Measurements from ENCODE around the gene CA5A.
A peak's percentile ranks its signal among the peaks of the same experiment; 100 is the strongest.
"Not testable (repeated sequence)": the region's sequence is repeated elsewhere in the genome, so short reads cannot be mapped to it uniquely, and the experiment has no call there.

The CA5A gene

DNA sequence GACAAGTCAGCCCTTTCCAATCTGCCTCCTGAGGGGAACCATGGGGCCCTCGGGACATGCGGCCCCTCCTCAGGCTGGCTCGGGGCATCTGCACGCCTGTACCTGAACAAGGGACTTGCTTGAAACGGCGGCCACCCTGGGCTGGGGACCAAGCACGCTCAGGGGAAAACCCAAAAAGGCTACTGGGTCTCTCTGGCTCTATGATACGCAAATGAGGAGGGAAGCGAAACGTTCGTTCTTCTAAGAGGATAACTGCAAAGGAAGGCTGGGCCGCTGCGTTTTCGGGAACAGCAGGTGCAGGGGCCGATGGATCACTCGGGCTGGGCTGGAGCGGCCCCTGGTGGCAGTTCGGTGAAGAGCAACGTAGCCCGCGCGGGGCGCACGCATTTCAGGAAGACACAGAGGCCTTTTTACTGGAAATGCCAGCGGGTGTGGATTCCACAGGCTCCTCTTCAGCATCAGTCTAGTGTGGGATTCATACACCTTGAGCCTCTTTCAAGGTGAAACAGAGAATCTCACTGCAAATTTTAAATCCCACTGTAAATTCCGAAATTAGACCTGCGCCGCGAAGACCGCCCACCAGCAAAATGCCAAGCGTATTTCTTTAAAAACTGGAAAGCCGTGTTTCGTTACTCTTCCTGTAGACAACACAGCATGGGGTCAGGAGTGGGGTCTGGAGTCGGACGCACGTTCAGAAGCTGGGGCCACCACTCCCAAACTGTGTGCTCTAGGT is 27.0 kb downstream of the CA5A start:
- DNase-seq = peak; percentile 65 to 84
- not testable (repeated sequence) for H2BK5ac ChIP-seq (ENCODE audit: low read depth, low read length, poor library complexity); H3K27me3 ChIP-seq (ENCODE audit: insufficient read depth, low read length); H3K14ac ChIP-seq (ENCODE audit: low read length); H3K79me1 ChIP-seq (ENCODE audit: low read length); H3K9me3 ChIP-seq (ENCODE audit: insufficient read depth, low read depth, low read length); H2BK120ac ChIP-seq (ENCODE audit: insufficient read depth, low read length, poor library complexity); H3K4me3 ChIP-seq (ENCODE audit: low read depth, low read length); H3K79me2 ChIP-seq (ENCODE audit: control insufficient read depth, insufficient read depth, low read length, poor library complexity); H4K8ac ChIP-seq (ENCODE audit: low read depth, low read length); H4K12ac ChIP-seq (ENCODE audit: low read depth, low read length); H3K18ac ChIP-seq (ENCODE audit: low read length); H3K4me1 ChIP-seq (ENCODE audit: control insufficient read depth in 1 of 2, insufficient read depth in 2 of 2, low read length in 2 of 2); H3K4me2 ChIP-seq (ENCODE audit: low read length); H3K9ac ChIP-seq (ENCODE audit: low read length); H3K27ac ChIP-seq (ENCODE audit: low read depth, low read length); H2AFZ ChIP-seq (ENCODE audit: insufficient read depth, low read length, poor library complexity); H3K4ac ChIP-seq (ENCODE audit: low read depth, low read length); H3K36me3 ChIP-seq (ENCODE audit: control insufficient read depth in 1 of 2, insufficient read depth in 2 of 2, low read length in 2 of 2); H2BK12ac ChIP-seq (ENCODE audit: low read length); H4K91ac ChIP-seq (ENCODE audit: low read depth, low read length); H2AK5ac ChIP-seq (ENCODE audit: low read length); H3K23ac ChIP-seq (ENCODE audit: low read length)
- no CpG with 5 or more reads among the region's 36 CpGs for WGBS (ENCODE audit: extremely low coverage, insufficient coverage, insufficient read length)

DNA sequence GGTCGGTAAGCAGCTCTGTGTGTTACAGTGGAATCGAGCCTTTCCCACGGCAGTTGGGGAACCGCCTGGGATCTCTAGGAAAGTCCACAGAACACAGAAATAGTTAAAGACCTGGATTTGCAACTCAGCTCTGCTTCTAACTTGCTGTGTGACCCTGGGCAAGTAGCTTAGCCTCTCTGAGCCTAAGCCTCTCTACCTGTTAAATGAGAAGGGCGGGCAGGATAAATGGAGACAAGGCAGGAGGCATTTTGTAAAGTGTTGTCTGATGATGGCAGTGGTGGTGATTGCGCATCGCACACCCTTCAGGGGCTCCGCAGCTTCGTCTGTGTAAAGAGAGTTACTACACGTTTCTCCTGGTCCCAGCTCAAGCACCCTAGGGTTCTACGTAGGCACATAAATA is 28.2 kb downstream of the CA5A start:
- not testable (repeated sequence) for H3K23ac ChIP-seq (ENCODE audit: low read length); H4K8ac ChIP-seq (ENCODE audit: low read depth, low read length); H3K36me3 ChIP-seq (ENCODE audit: control insufficient read depth in 1 of 2, insufficient read depth in 2 of 2, low read length in 2 of 2); H3K18ac ChIP-seq (ENCODE audit: low read length); H2BK12ac ChIP-seq (ENCODE audit: low read length); H3K4ac ChIP-seq (ENCODE audit: low read depth, low read length); H3K79me1 ChIP-seq (ENCODE audit: low read length); H3K79me2 ChIP-seq (ENCODE audit: control insufficient read depth, insufficient read depth, low read length, poor library complexity); H3K4me1 ChIP-seq (ENCODE audit: control insufficient read depth in 1 of 2, insufficient read depth in 2 of 2, low read length in 2 of 2); H3K9me3 ChIP-seq (ENCODE audit: insufficient read depth, low read depth, low read length); H3K27me3 ChIP-seq (ENCODE audit: insufficient read depth, low read length); H2AK5ac ChIP-seq (ENCODE audit: low read length); H3K14ac ChIP-seq (ENCODE audit: low read length); H2BK5ac ChIP-seq (ENCODE audit: low read depth, low read length, poor library complexity); H4K91ac ChIP-seq (ENCODE audit: low read depth, low read length); H2AFZ ChIP-seq (ENCODE audit: insufficient read depth, low read length, poor library complexity); H4K12ac ChIP-seq (ENCODE audit: low read depth, low read length); H2BK120ac ChIP-seq (ENCODE audit: insufficient read depth, low read length, poor library complexity); DNase-seq; H3K9ac ChIP-seq (ENCODE audit: low read length); H3K27ac ChIP-seq (ENCODE audit: low read depth, low read length); H3K4me2 ChIP-seq (ENCODE audit: low read length); H3K4me3 ChIP-seq (ENCODE audit: low read depth, low read length)
- WGBS (ENCODE audit: extremely low coverage, insufficient coverage, insufficient read length) = no CpG with 5 or more reads among the region's 11 CpGs

DNA sequence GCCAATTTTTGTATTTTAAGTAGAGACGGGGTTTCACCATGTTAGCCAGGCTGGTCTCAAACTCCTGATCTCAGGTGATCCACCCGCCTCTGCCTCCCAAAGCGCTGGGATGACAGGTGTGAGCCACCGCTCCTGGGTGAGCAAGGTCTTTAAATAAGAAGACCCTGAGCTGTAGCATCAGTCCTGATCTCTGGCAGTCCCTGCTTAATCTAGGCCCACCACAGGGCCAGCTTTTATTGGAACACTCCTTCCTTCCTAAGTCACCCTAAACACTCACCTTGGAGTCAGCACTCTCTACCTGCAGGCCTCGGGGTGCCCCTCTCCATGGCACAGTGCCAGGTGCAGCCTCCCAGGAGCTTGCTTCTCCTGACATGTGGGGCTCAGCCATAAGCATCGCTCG is 30.8 kb downstream of the CA5A start:
- H2BK12ac ChIP-seq (ENCODE audit: low read length); H3K79me1 ChIP-seq (ENCODE audit: low read length); H3K27ac ChIP-seq (ENCODE audit: low read depth, low read length); H3K4ac ChIP-seq (ENCODE audit: low read depth, low read length); H3K4me1 ChIP-seq (ENCODE audit: control insufficient read depth in 1 of 2, insufficient read depth in 2 of 2, low read length in 2 of 2); H2AFZ ChIP-seq (ENCODE audit: insufficient read depth, low read length, poor library complexity); H3K4me3 ChIP-seq (ENCODE audit: low read depth, low read length); H3K79me2 ChIP-seq (ENCODE audit: control insufficient read depth, insufficient read depth, low read length, poor library complexity); H3K14ac ChIP-seq (ENCODE audit: low read length); H3K18ac ChIP-seq (ENCODE audit: low read length); H3K9ac ChIP-seq (ENCODE audit: low read length); H4K12ac ChIP-seq (ENCODE audit: low read depth, low read length); H2AK5ac ChIP-seq (ENCODE audit: low read length); H4K8ac ChIP-seq (ENCODE audit: low read depth, low read length); H3K23ac ChIP-seq (ENCODE audit: low read length); H2BK120ac ChIP-seq (ENCODE audit: insufficient read depth, low read length, poor library complexity); H3K27me3 ChIP-seq (ENCODE audit: insufficient read depth, low read length); H3K9me3 ChIP-seq (ENCODE audit: insufficient read depth, low read depth, low read length); H3K4me2 ChIP-seq (ENCODE audit: low read length); H2BK5ac ChIP-seq (ENCODE audit: low read depth, low read length, poor library complexity); H4K91ac ChIP-seq (ENCODE audit: low read depth, low read length); H3K36me3 ChIP-seq (ENCODE audit: control insufficient read depth in 1 of 2, insufficient read depth in 2 of 2, low read length in 2 of 2); DNase-seq: not testable (repeated sequence)
- WGBS (ENCODE audit: extremely low coverage, insufficient coverage, insufficient read length) = no CpG with 5 or more reads among the region's 7 CpGs

DNA sequence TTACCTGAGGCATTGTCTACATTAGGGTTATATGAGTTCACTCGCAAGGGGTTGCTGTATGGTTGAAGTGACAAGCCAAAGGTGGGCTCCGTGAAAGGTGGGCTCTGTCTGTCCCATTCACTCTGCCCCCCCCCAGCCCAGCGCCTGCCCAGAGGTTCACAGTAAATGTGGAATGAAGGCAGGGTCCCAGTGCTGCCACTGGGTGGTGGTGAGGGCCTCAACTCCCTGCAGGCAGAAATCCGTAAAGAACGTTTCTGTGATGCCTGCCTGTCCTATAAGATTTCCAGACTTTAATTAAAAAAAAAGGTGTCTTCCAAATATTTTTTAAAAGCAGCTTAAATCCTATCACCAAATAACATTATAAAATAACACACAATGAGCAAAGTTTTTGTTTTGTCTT is 31.4 kb downstream of the CA5A start:
- not testable (repeated sequence) for H3K14ac ChIP-seq (ENCODE audit: low read length); DNase-seq; H2BK120ac ChIP-seq (ENCODE audit: insufficient read depth, low read length, poor library complexity); H2BK12ac ChIP-seq (ENCODE audit: low read length); H3K27me3 ChIP-seq (ENCODE audit: insufficient read depth, low read length); H4K91ac ChIP-seq (ENCODE audit: low read depth, low read length); H4K12ac ChIP-seq (ENCODE audit: low read depth, low read length); H2AFZ ChIP-seq (ENCODE audit: insufficient read depth, low read length, poor library complexity); H3K79me2 ChIP-seq (ENCODE audit: control insufficient read depth, insufficient read depth, low read length, poor library complexity); H3K27ac ChIP-seq (ENCODE audit: low read depth, low read length); H3K4ac ChIP-seq (ENCODE audit: low read depth, low read length); H3K9me3 ChIP-seq (ENCODE audit: insufficient read depth, low read depth, low read length); H4K8ac ChIP-seq (ENCODE audit: low read depth, low read length); H3K4me3 ChIP-seq (ENCODE audit: low read depth, low read length); H2AK5ac ChIP-seq (ENCODE audit: low read length); H2BK5ac ChIP-seq (ENCODE audit: low read depth, low read length, poor library complexity); H3K18ac ChIP-seq (ENCODE audit: low read length); H3K9ac ChIP-seq (ENCODE audit: low read length); H3K23ac ChIP-seq (ENCODE audit: low read length); H3K4me2 ChIP-seq (ENCODE audit: low read length); H3K4me1 ChIP-seq (ENCODE audit: control insufficient read depth in 1 of 2, insufficient read depth in 2 of 2, low read length in 2 of 2); H3K79me1 ChIP-seq (ENCODE audit: low read length); H3K36me3 ChIP-seq (ENCODE audit: control insufficient read depth in 1 of 2, insufficient read depth in 2 of 2, low read length in 2 of 2)
- WGBS (ENCODE audit: extremely low coverage, insufficient coverage, insufficient read length) = no CpG with 5 or more reads among the region's 5 CpGs
